Lung (tissue), 12 donors: Measurements from ENCODE around the gene PTX4. TPM values are rescaled to one million over a fixed set of nuclear protein-coding genes. Genes with fewer than 3 reads are reported as not detected.

Experiments
- ATAC-seq: fragments of 200-7000 bp; cut with Tn5 transposase; one replicate; pipeline ENCODE4 v1.9.1; 2020; ENCODE audit warnings: moderate number of reproducible peaks; ENCODE audit not compliant: insufficient read depth, low FRiP score
- DNase-seq, 3 donors: peaks; one replicate each; pipeline ENCODE4 v3.0.0-alpha.2; 2013 to 2017
- H3K27ac ChIP-seq, 2 donors: one replicate each; pipeline ENCODE4 v1.5.1; 2013; ENCODE audit warnings: mild to moderate bottlenecking in 2 of 2, moderate library complexity in 2 of 2, control low read depth in 1 of 2, inconsistent platforms in 1 of 2, low read depth in 1 of 2, low read length in 1 of 2
- H3K27me3 ChIP-seq, 3 donors: one replicate each; pipeline ENCODE4 v1.5.1; 2013; ENCODE audit warnings: low read length in 2 of 3; ENCODE audit not compliant: control insufficient read depth in 3 of 3, insufficient read depth in 3 of 3
- H3K36me3 ChIP-seq, 4 donors: one replicate each; pipeline ENCODE4 v1.5.1; 2013; ENCODE audit warnings: low read length in 4 of 4, mild to moderate bottlenecking in 1 of 4, moderate library complexity in 1 of 4; ENCODE audit not compliant: control insufficient read depth in 4 of 4, insufficient read depth in 4 of 4
- H3K4me1 ChIP-seq, 5 donors: one replicate each; pipeline ENCODE4 v1.5.1; 2013; ENCODE audit warnings: low read length in 5 of 5, mild to moderate bottlenecking in 2 of 5, moderate library complexity in 1 of 5; ENCODE audit not compliant: control insufficient read depth in 5 of 5, insufficient read depth in 5 of 5
- H3K4me3 ChIP-seq: one replicate; pipeline ENCODE4 v1.5.1; 2013; ENCODE audit warnings: mild to moderate bottlenecking, control low read depth, moderate library complexity
- H3K9ac ChIP-seq, 2 donors: one replicate each; pipeline ENCODE4 v1.5.1; 2013; ENCODE audit warnings: low read length in 2 of 2, control low read depth in 1 of 2; ENCODE audit not compliant: insufficient read depth in 1 of 2
- H3K9me3 ChIP-seq, 4 donors: one replicate each; pipeline ENCODE4 v1.5.1; 2013; ENCODE audit warnings: low read length in 3 of 4, mild to moderate bottlenecking in 1 of 4, moderate library complexity in 1 of 4; ENCODE audit not compliant: control insufficient read depth in 4 of 4, insufficient read depth in 3 of 4
- CTCF ChIP-seq: IDR thresholded peaks from 2 replicates; pipeline ENCODE4 v1.5.1; 2012; ENCODE audit warnings: mild to moderate bottlenecking; ENCODE audit errors: control extremely low read depth, extremely low read depth
- WGBS, 2 donors: extraction: QIAGEN DNeasy Blood & Tissue Kit; methylation state at CpG; one replicate each; pipeline ENCODE4 v1.1.7; 2013; 5-methylcytosine and 5-hydroxymethylcytosine counted together
- polyA plus RNA-seq, 2 donors: library from polyadenylated mRNA; stranded (reverse); fragments of 200-250 nt; gene quantifications; one replicate each; pipeline ENCODE4 v1.2.1, GENCODE V29; 2013
- total RNA-seq, 2 donors: library from RNA; depleted of rRNA in 1 of 2; stranded (reverse); fragments of >200 nt in 1 of 2; gene quantifications; one replicate each; pipeline ENCODE4 v1.2.1, GENCODE V29; 2014 to 2021
- donor health status: control.
- donor health status: control.
- donor health status: Bipolar disorder and iron deficiency.
- donor health status: healthy.
- donor health status: DM: yes; HTN: yes; CAD: no.

The PTX4 gene
- total and polyA plus RNA-seq, 4 donors, result 0.02 to 0.31 (median 0.25) TPM; not detected in 1

GRCh38 chr16:1489077-1489476, 333 bp upstream of the PTX4 start:
- Histone ChIP-seq H3K27ac (no peak overlapping the region), H3K36me3 (no peaks in the 10 kb centered on the region), H3K27me3 (no peaks in the 10 kb centered on the region), H3K9me3 (no peaks in the 10 kb centered on the region), H3K9ac (no peak overlapping the region), H3K4me1 (peaks cover 0 to 11% (median 3%) of the 10 kb centered on the region in 5 donors), H3K4me3 (no peak overlapping the region)
- ATAC-seq (no peak), DNase-seq (no peak)
- WGBS, 2 donors, result 86 to 91% methylated on average over 12 of the region's 12 CpGs
- no peak for TF ChIP-seq CTCF

- Histone ChIP-seq H3K4me1 (peaks cover 0 to 6% (median 3%) of the 10 kb centered on the region in 5 donors), H3K9ac (no peak overlapping the region), H3K9me3 (no peaks in the 10 kb centered on the region), H3K36me3 (no peaks in the 10 kb centered on the region), H3K27me3 (no peaks in the 10 kb centered on the region), H3K27ac (no peak overlapping the region), H3K4me3 (no peak overlapping the region)
- no peak for DNase-seq
- no peak for ATAC-seq
- no peak for TF ChIP-seq CTCF
- 76 to 85% methylated on average over 20 to 24 of the region's 24 CpGs for WGBS, 2 donors
These were observed 616 bp downstream of the PTX4 start for GRCh38 chr16:1488054-1488601.

- Histone ChIP-seq H3K9me3 (no peaks in the 10 kb centered on the region), H3K9ac (no peak overlapping the region), H3K4me1 (peaks cover 0 to 2% (median 0%) of the 10 kb centered on the region in 5 donors), H3K4me3 (no peak overlapping the region), H3K27me3 (no peaks in the 10 kb centered on the region), H3K27ac (no peak overlapping the region), H3K36me3 (no peaks in the 10 kb centered on the region)
- ATAC-seq (no peak), DNase-seq (no peak)
- TF ChIP-seq CTCF, result no peak
- WGBS, 2 donors, result 91 to 92% methylated on average over 37 to 39 of the region's 39 CpGs
These were observed 1.2 kb downstream of the PTX4 start for GRCh38 chr16:1487395-1488053.
